Right hindlimb (tissue), 1 donor: ENCODE data around the gene GPRC5C.
"Not testable (repeated sequence)": the region's sequence is repeated elsewhere in the genome, so short reads cannot be mapped to it uniquely, and the experiment has no call there.

ENCODE experiments used
- DNase-seq: peaks from one replicate; pipeline ENCODE4 v3.0.0-alpha.2; 2018

The GPRC5C gene

GRCh38 chr17:74477411-74477810 lies 45.5 kb downstream of the GPRC5C start:
- no peak for DNase-seq

- DNase-seq: no peak
Observed at GRCh38 chr17:74478420-74479100, 46.7 kb downstream of the GPRC5C start.

- DNase-seq: no peak
Observed at GRCh38 chr17:74480290-74480689, 48.4 kb downstream of the GPRC5C start.

- no peak for DNase-seq
Observed at GRCh38 chr17:74481621-74482020, 49.7 kb downstream of the GPRC5C start.

GRCh38 chr17:74484066-74484465 lies 52.2 kb downstream of the GPRC5C start:
- no peak for DNase-seq

GRCh38 chr17:74485022-74485743 lies 53.3 kb downstream of the GPRC5C start:
- DNase-seq: no peak

- no peak for DNase-seq
Observed at GRCh38 chr17:74485841-74486240, 54.0 kb downstream of the GPRC5C start.

- DNase-seq: not testable (repeated sequence)
Observed at GRCh38 chr17:74488276-74488675, 56.4 kb downstream of the GPRC5C start.

GRCh38 chr17:74490716-74491115 lies 58.8 kb downstream of the GPRC5C start:
- no peak for DNase-seq

- DNase-seq: no peak
Observed at GRCh38 chr17:74491626-74492025, 59.7 kb downstream of the GPRC5C start.

- peak; percentile 80 for DNase-seq
Observed at GRCh38 chr17:74493331-74493833, 61.5 kb downstream of the GPRC5C start.
